NCI-H526 treated with DMSO at 0.1 percent for 48 hours (cell line): ENCODE results near the gene DCLK3.
A peak's percentile ranks its signal among the peaks of the same experiment; 100 is the strongest.

Experiments used
- DNase-seq: peaks from one replicate; lab custom pipeline; 2025; lab: John Stamatoyannopoulos, UW

Gene DCLK3, protein sequence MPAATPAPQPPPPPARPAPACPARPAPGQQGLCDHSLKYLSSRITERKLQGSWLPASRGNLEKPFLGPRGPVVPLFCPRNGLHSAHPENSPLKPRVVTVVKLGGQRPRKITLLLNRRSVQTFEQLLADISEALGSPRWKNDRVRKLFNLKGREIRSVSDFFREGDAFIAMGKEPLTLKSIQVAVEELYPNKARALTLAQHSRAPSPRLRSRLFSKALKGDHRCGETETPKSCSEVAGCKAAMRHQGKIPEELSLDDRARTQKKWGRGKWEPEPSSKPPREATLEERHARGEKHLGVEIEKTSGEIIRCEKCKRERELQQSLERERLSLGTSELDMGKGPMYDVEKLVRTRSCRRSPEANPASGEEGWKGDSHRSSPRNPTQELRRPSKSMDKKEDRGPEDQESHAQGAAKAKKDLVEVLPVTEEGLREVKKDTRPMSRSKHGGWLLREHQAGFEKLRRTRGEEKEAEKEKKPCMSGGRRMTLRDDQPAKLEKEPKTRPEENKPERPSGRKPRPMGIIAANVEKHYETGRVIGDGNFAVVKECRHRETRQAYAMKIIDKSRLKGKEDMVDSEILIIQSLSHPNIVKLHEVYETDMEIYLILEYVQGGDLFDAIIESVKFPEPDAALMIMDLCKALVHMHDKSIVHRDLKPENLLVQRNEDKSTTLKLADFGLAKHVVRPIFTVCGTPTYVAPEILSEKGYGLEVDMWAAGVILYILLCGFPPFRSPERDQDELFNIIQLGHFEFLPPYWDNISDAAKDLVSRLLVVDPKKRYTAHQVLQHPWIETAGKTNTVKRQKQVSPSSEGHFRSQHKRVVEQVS

DNA sequence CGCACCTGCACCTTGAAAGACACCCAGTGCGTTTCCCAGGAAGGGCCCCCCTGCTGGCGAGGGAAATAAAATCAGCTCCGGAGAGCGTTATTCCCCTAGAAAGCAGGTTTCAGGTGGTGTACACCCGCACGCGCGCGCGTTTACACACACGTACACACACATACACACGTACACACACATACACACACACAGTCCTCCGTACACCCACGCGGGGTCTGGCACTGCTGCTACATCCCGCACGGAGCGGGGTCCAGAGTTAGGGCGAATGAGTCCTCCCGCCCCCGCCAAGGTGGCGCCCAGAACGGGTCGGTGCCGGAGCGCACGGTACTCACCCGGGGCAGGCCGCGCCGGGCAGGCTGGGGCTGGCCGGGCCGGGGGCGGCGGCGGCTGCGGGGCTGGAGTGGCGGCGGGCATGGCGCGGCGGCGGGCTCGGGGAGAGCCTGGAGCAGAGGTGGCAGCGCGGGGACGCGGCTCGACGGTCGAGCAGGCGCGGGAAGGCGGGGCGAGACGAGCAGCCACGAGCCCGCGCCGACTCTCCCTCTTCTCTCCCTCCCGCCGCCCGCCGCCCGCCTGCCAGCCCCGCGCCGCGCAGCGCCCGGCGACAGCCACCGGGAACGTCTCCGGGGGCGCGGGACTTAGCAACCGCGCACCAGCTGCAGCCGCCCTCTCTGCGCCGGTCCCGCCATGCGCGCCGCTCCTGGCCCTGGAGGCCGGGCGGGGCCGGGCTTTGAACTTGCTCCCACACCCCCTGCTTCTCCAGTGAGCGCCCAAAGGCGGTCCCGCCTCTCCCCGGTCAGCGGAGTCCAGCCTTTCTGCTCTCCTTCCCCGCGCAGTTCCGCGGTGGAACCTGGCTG lies at the start of gene DCLK3:
Gene DCLK3, minus strand, starts transcription at position 704 of the 854 bp plus-strand sequence. Its CDS starts 290 bp downstream, at position 414.
- no peak for DNase-seq

- no peak for DNase-seq
Observed at GRCh38 chr3:36813305-36813704, 49.0 kb upstream of the DCLK3 start.

DNA sequence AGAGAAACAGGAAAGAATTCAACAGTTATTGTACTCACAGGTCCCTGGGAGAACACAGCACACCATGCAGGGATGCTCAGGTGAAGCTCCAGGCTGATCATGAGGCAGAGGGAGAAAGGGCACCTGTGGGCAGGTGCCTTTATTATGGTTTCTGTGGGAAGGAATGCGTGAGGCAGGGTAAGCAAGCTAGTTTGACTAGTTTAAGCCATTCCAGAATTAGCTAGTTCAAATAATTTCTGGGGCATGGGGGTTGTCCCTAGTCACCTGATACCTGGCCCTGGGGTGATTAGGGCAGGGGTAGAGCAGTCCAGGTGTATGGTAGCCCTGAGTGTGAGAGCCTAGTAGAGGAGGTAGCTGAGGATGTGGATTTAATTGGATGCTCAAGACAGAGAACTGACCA lies 47.9 kb upstream of the DCLK3 start:
- DNase-seq: no peak

DNA sequence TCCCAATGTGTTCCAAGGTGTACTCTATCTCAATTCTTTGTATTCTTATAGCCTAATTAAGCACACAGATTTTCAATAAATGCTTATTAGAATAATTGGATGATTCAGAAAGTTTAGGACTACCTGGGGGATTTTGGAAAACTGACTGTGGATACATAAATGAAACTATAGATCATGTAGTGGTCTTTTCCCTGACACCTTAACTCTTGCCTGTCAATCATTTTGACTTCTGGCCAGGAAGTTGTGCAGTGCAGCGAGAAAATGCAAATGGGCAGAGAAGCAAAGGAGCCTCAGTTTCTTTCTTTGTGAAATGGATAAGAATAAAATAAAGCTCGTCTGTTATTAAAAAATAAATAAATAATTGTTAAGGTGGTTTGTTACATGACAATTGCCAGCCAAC lies 47.4 kb upstream of the DCLK3 start:
- DNase-seq: no peak

DNA sequence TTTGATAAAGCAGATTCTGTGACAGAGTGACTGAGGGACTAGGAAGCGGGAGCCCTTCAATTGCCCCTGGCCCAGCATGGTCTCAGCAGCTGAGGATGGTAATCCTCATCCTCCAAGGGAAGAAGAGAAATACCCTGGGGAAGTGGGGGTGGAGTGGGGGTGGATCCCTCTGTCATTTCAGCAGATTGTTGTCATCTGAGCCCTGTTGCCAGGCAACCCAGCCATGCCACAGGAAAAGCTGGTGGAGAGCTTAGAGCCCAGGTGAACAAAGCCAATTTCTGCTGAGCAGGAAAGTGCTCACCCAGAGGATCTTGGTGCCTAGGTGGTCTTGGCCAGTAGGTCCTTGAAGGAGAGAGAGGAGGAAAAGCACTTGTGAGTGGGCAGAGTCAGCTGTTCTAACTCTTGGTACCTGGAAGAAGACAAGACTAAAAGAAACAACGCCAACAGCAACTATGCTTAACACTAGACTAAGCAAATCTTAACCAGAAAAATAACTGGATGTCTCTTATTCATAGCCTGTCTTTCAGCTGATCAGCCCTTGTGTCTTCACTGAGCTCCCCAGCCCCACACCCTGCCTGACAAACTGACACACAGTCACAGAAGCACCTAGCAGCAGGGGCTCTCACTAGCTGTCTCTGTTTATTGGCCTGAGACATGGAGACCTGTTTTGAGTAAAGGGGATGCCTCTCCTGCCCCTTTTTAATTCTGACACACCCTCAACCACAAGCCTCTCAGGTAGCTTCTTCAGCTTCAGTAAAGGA lies 40.1 kb upstream of the DCLK3 start:
- no peak for DNase-seq

GRCh38 chr3:36803091-36803791 lies 38.9 kb upstream of the DCLK3 start:
- DNase-seq: no peak

DNA sequence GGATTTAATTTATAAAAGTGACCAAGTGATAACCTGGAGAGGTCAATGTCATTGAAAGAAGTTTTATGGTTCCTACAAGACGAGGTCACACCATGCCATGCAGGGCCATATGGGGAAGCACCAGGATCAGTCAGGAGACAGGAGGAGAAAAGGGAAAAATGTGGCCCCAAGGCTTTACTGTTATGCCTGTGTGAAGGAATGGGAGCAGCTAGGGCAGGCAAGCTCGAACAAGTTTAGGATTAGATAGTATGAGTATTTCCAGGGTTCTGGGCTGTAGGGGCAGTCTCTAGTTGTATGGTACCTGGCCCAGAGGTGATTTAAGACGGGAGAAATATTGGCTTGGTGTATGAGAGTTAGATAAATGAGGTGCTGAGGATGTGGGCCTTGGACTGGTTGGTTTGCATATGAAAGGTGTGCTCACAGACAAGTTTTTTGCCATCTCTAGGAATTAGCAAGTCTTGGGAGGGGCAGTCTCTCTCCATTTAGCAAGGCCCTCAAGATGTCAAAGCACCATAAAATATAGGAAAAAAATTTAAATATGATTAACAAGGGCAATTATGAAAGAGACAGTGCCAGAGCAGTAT lies 36.3 kb upstream of the DCLK3 start:
- no peak for DNase-seq

DNA sequence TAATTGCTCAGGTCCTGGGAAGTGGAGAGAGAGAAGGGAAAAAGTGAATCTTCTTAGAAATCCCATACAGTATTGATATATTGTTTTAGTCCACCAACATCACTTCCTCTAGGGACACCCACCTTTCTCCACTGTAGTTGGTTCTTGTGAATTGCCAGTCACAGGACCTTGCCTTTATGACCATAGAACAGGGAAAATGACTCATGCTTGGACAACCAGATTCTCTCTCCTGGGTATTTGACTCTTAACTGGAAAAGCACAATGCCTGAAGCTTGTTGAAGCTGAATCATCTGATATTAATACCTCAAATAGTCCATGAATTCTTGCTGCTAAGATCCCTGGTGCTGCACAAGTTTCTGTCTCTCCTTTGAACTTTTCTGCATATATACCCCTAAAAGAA lies 32.5 kb upstream of the DCLK3 start:
- DNase-seq: no peak

DNA sequence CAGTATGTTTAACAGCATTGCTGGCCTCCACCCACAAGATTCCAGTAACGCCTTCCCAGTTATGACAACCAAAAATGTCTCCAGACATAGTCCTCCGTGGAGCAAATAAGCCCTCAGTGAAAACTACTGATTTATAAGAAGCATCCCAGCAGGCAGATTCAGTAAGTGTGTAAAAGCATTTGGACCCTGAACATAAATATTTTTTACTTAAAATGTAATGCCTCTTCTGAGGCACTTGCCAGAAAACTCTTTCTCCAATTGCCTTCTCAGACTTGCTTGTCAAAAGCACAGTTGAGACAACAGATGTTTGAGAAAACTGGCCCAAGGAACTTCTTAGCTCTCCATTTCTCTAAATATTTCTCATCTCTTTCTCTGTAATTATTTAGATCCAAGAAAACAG lies 31.8 kb upstream of the DCLK3 start:
- no peak for DNase-seq

- DNase-seq: no peak
Observed at GRCh38 chr3:36795622-36796021, 31.3 kb upstream of the DCLK3 start.

DNA sequence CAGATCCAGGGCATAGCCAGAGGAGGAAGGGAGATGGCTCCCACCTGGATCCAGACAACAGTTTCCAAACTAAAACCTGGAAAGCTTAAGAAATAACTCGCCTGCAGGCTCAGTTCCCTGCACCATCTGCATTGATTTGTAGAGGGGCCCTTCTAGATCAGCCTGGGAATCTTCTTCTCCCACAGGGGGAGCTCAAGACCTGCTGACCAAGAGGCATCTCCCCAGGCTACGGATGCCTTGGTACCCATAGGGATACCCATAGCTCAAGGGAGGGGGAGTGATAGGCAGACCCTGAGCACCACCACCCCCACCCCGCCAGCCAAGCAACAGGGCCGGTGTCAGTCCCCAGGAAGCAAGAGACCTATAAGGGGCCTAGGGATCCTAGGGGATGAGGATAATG lies 28.0 kb upstream of the DCLK3 start:
- peak; percentile 1 for DNase-seq

GRCh38 chr3:36790765-36791164 lies 26.4 kb upstream of the DCLK3 start:
- no peak for DNase-seq

DNA sequence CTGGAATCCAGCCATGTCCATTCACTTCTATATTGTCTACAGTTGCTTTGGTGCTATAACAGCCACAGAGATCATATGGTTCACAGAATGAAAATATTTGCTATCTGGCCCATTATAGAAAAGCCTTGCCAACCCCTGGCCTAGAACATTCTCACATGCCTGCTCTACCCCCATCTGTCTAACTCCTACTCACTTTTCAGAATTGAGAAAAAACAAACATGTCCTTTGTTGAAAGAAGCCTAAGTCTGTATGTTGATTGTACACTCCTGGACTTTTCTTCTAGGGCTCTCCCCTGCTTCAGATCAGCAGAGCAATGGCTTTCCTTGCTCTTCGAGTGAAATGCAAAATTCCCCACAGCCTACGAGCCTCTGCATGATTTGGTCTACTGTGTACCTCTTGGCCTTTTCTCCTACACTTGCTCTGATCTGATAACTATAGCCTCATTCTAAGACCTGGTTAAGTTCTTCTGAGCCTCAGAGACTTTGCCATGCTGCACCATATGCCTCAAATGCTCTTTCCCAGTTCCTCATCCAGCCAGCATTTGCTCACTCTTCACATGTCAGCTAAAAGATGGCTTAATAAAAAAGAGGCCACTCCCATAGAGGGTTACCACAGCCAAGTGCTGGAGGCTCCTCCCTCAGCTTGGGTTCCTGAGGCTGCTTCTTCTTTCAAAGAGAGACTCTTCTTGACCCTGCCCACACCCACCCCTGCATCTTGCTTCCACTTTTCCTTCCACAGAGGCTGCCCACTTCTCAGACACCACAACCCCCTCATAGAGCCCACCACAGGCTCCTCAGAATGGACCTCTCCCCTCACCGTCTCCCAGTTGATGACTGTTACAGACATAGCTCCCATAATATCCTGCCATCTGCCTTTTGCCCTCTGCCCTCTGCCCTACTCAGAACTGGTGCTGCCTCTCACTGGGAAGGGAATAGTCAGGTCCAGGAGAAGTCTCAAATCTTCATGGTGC lies 22.9 kb upstream of the DCLK3 start:
- no peak for DNase-seq

GRCh38 chr3:36784138-36784635 lies 19.8 kb upstream of the DCLK3 start:
- no peak for DNase-seq

DNA sequence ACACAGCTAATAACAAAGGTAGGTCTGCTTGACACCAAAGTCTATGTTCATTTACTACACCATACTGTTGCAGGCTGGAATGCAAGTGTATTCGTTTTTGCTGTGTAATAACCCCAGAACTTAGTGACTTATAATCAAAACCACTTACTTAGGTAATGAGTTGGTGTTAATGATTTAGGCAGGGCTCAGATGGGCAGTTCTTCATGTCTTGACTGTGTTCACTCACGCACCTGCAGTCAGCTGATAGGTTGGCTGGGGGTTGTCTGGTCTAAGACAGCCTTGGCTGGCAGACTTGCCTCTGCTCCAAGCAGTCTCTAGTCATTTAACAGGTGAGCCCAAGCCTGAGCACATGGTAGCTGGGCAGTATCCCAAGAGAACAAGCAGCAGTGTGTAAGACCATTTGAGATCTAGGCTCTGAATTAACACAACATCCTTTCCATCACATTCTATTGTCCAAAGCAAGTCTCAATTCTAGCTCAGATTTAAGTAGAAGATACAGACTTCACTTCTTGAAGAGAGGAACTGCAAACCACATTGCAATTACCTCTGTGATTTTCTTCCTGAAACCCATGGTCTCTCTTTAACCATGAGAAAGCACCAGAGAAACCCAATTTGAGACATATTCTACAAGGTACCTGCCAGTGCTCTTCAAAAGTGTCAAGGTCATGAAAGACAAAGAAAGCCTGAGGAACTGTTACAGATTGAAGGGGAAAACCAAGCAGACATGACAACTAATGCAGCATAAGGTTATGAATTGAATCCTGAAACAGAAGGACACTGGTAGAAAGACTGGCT lies 13.3 kb upstream of the DCLK3 start:
- no peak for DNase-seq

DNA sequence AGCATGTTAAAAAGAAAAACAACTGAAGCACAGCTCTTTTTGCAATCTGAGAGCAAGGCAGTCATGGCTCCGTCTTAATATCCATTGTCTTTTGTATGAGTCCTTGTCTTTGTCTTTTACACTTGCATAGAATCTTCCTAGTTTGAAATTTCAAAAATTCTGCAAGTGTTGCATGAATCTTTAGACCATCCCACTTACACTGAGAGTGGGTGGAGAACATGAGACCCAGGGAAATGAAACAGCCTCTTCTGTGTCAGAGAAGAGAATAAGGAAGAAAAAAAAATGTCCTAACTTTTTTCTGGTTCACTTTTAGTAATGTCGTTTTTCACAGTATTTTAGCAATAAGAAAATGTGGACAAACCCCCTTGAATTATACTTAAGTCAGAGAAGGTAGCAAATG lies 12.1 kb upstream of the DCLK3 start:
- no peak for DNase-seq

DNA sequence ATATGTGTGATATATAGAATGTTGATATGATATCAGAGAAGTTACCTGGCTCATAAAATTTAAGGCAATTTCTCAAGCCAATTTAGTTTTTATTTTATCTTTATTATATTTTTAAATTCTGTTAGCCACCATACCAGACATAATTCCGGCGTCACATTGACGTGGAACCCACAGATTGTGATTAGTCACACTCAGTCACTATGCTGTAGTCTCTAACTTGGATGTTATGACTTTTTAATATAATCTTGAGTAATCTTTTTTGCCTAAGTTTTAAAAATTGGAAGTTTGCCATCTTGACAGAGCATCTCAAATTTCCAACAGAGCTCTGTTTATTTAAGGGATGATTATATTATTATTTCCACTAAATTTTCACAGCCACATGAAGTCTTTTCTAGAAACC lies 9.7 kb upstream of the DCLK3 start:
- no peak for DNase-seq

DNA sequence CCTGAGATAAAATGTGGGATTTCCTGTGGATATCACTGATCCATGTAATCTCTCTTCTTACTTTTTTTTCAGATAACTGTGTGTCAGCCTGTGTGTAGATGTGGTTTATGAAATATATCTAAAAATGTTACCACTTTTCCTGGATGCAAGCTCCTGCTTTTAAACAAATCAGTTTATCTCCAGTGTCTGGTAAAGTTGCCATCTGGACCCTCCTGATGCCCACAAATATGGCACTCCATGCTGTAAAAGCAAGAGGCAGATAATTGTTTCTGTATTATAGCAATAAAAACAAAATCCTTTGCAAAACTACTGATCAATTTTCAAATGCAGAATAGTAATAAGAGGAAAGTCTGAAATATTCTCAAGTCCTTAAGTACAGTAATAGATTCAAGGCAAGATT lies 7.6 kb upstream of the DCLK3 start:
- DNase-seq: no peak
